Gastrocnemius medialis (tissue), 4 donors: Measurements from ENCODE around the gene HSPB7.

ENCODE experiments used
- CTCF ChIP-seq, 5 experiments: fragments of 450-650 bp in 3 of 5; fragments of 200-600 bp in 2 of 5; sonication (generic) in 2 of 5; IDR thresholded peaks in 4 of 5; conservative IDR thresholded peaks in 1 of 5; 1 replicate in 4 of 5; 2 replicates in 1 of 5; pipeline ENCODE4 v1.5.1; 2016 to 2019; ENCODE audit warnings: antibody characterized with exemption in 5 of 5, mild to moderate bottlenecking in 3 of 5, moderate library complexity in 3 of 5
- POLR2A ChIP-seq, 2 donors: fragments of 450-650 bp; IDR thresholded peaks; one replicate each; pipeline ENCODE4 v1.6.1; 2017; ENCODE audit warnings: antibody characterized with exemption in 2 of 2, mild to moderate bottlenecking in 2 of 2, moderate library complexity in 2 of 2

GRCh38 chr1:15974855-15975254, 43.0 kb downstream of the HSPB7 start:
- TF ChIP-seq CTCF (IDR thresholded peaks at IDR 0.05 in 4 of 5, conservative IDR thresholded peaks at IDR 0.05 in 1 of 5): no peak
- TF ChIP-seq POLR2A (IDR thresholded peaks at IDR 0.05): no peak
